GM06990 (cell line): ENCODE results near the gene LENG9.

ENCODE experiments used
- DNase-seq: peaks from one replicate; pipeline ENCODE4 v3.0.0-alpha.2; 2011; ENCODE audit not compliant: insufficient read length; ENCODE audit errors: extremely low read depth
- H3K27me3 ChIP-seq: replicated peaks from 2 replicates; pipeline ENCODE4 v1.6.0; 2011; ENCODE audit warnings: low read length; ENCODE audit not compliant: control insufficient read depth, insufficient read depth
- H3K36me3 ChIP-seq: 2 replicates; pipeline ENCODE4 v1.5.1; 2011; ENCODE audit warnings: low read length; ENCODE audit not compliant: control insufficient read depth, insufficient read depth
- H3K4me3 ChIP-seq: replicated peaks from 2 replicates; pipeline ENCODE4 v1.5.1; 2011; ENCODE audit warnings: low read depth, mild to moderate bottlenecking, control low read depth, low read length
- CTCF ChIP-seq: IDR thresholded peaks from 2 replicates; pipeline ENCODE4 v1.5.1; 2011; ENCODE audit warnings: low read length, control low read depth, mild to moderate bottlenecking, inconsistent platforms; ENCODE audit not compliant: insufficient read depth, poor library complexity, severe bottlenecking

Gene LENG9

GRCh38 chr19:54415208-54415900, 48.2 kb downstream of the LENG9 start, which contains the start of gene TTYH1:
TTYH1 (plus strand) TSS chr19:54415464; CDS start chr19:54415553, 89 bp downstream.
- DNase-seq = no peak
- H3K4me3 ChIP-seq = no peak within 1 kb of the TSS
- H3K36me3 ChIP-seq = no peaks in the 10 kb centered on the region
- H3K27me3 ChIP-seq = no peaks in the 10 kb centered on the region
- TF ChIP-seq CTCF = no peak

GRCh38 chr19:54414156-54414555, 49.4 kb downstream of the LENG9 start:
- no peaks in the 10 kb centered on the region for H3K27me3 ChIP-seq
- no peak for DNase-seq
- H3K4me3 ChIP-seq = no peak overlapping the region
- no peak for TF ChIP-seq CTCF
- no peaks in the 10 kb centered on the region for H3K36me3 ChIP-seq

GRCh38 chr19:54412877-54413276, 50.7 kb downstream of the LENG9 start:
- Histone ChIP-seq H3K27me3 (no peaks in the 10 kb centered on the region), H3K36me3 (no peaks in the 10 kb centered on the region), H3K4me3 (no peak overlapping the region)
- no peak for DNase-seq
- TF ChIP-seq CTCF = no peak
